ENCODE results near the gene GJB5. TPM values are rescaled to one million over a fixed set of nuclear protein-coding genes. Genes with fewer than 3 reads are reported as not detected.

GJB5 gene
- total RNA-seq (not detected in 2 replicates), polyA plus RNA-seq (not detected in 2 replicates)

- no peaks in the 10 kb centered on the region for H3K36me3 ChIP-seq
- no peaks in the 10 kb centered on the region for H3K9me3 ChIP-seq (ENCODE audit: low read depth)
- DNase-seq (ENCODE audit: low read depth in 1 of 2, low spot score in 1 of 2): no peak
- H3K4me1 ChIP-seq (ENCODE audit: low read depth): no peaks in the 10 kb centered on the region
- no peak within 1 kb of the TSS for H3K27ac ChIP-seq
- no peak within 1 kb of the TSS for H3K4me3 ChIP-seq
- no peaks in the 10 kb centered on the region for H3K27me3 ChIP-seq
- no peak for TF ChIP-seq CTCF (IDR thresholded peaks at IDR 0.05; ENCODE audit: low read depth, low read length)
These were observed at the start of gene GJB5 for GRCh38 chr1:34754964-34755637. TSS of gene GJB5 (plus strand) at chr1:34755047. CDS start at chr1:34757331, 2,284 bp downstream.

- no peak for DNase-seq (ENCODE audit: low read depth in 1 of 2, low spot score in 1 of 2)
- no peaks in the 10 kb centered on the region for H3K9me3 ChIP-seq (ENCODE audit: low read depth)
- peaks cover 10% of the 10 kb centered on the region for H3K27me3 ChIP-seq
- H3K36me3 ChIP-seq: no peaks in the 10 kb centered on the region
- no peak overlapping the region for H3K27ac ChIP-seq
- no peaks in the 10 kb centered on the region for H3K4me1 ChIP-seq (ENCODE audit: low read depth)
- no peak overlapping the region for H3K4me3 ChIP-seq
- no peak for TF ChIP-seq CTCF (IDR thresholded peaks at IDR 0.05; ENCODE audit: low read depth, low read length)
These were observed 49.8 kb upstream of the GJB5 start for GRCh38 chr1:34705077-34705476.

GRCh38 chr1:34708106-34708505 is 46.7 kb upstream of the GJB5 start:
- Histone ChIP-seq H3K4me3 (no peak overlapping the region), H3K27ac (no peak overlapping the region), H3K27me3 (peaks cover 10% of the 10 kb centered on the region), H3K36me3 (no peaks in the 10 kb centered on the region), H3K9me3 (ENCODE audit: low read depth) (no peaks in the 10 kb centered on the region), H3K4me1 (ENCODE audit: low read depth) (no peaks in the 10 kb centered on the region)
- TF ChIP-seq CTCF (IDR thresholded peaks at IDR 0.05; ENCODE audit: low read depth, low read length): no peak
- no peak for DNase-seq (ENCODE audit: low read depth in 1 of 2, low spot score in 1 of 2)

GRCh38 chr1:34709547-34709946 is 45.3 kb upstream of the GJB5 start:
- no peak for TF ChIP-seq CTCF (IDR thresholded peaks at IDR 0.05; ENCODE audit: low read depth, low read length)
- H3K4me1 ChIP-seq (ENCODE audit: low read depth): no peaks in the 10 kb centered on the region
- no peaks in the 10 kb centered on the region for H3K36me3 ChIP-seq
- H3K27me3 ChIP-seq: peaks cover 7% of the 10 kb centered on the region
- peak; percentile 6 to 74 for DNase-seq (ENCODE audit: low read depth in 1 of 2, low spot score in 1 of 2)
- no peaks in the 10 kb centered on the region for H3K9me3 ChIP-seq (ENCODE audit: low read depth)
- H3K4me3 ChIP-seq: no peak overlapping the region
- H3K27ac ChIP-seq: no peak overlapping the region

- H3K27ac ChIP-seq: no peak overlapping the region
- no peak for TF ChIP-seq CTCF (IDR thresholded peaks at IDR 0.05; ENCODE audit: low read depth, low read length)
- no peaks in the 10 kb centered on the region for H3K4me1 ChIP-seq (ENCODE audit: low read depth)
- DNase-seq (ENCODE audit: low read depth in 1 of 2, low spot score in 1 of 2): no peak
- H3K9me3 ChIP-seq (ENCODE audit: low read depth): no peaks in the 10 kb centered on the region
- H3K4me3 ChIP-seq: no peak overlapping the region
- peaks cover 5% of the 10 kb centered on the region for H3K27me3 ChIP-seq
- no peaks in the 10 kb centered on the region for H3K36me3 ChIP-seq
These were observed 44.0 kb upstream of the GJB5 start for GRCh38 chr1:34710812-34711211.
